GM08714 (cell line): Measurements from ENCODE around the gene PFDN1.

Experiments
- H3K4me3 ChIP-seq: fragments of 200-500 bp; sonication (Bioruptor generic); 2 replicates; pipeline ENCODE4 v1.5.1; 2014; ENCODE audit warnings: mild to moderate bottlenecking, low read length, inconsistent platforms
- ZNF274 ChIP-seq: IDR thresholded peaks from 2 replicates; pipeline ENCODE4 v1.6.1; 2012; ENCODE audit warnings: mild to moderate bottlenecking, low read depth, low read length

PFDN1 gene

GRCh38 chr5:140236891-140237598 lies 65.9 kb downstream of the PFDN1 start:
- no peak overlapping the region for H3K4me3 ChIP-seq
- no peak for TF ChIP-seq ZNF274

- TF ChIP-seq ZNF274: no peak
- H3K4me3 ChIP-seq: no peak overlapping the region
Observed at GRCh38 chr5:140235791-140236551, 66.9 kb downstream of the PFDN1 start.

GRCh38 chr5:140234377-140234989 lies 68.4 kb downstream of the PFDN1 start:
- H3K4me3 ChIP-seq: no peak overlapping the region
- no peak for TF ChIP-seq ZNF274

GRCh38 chr5:140232731-140233130 lies 70.2 kb downstream of the PFDN1 start:
- no peak for TF ChIP-seq ZNF274
- H3K4me3 ChIP-seq: no peak overlapping the region

- no peak for TF ChIP-seq ZNF274
- H3K4me3 ChIP-seq: no peak overlapping the region
Observed at GRCh38 chr5:140230373-140230772, 72.5 kb downstream of the PFDN1 start.

- H3K4me3 ChIP-seq: no peak overlapping the region
- TF ChIP-seq ZNF274: no peak
Observed at GRCh38 chr5:140228364-140228837, 74.5 kb downstream of the PFDN1 start.

GRCh38 chr5:140227046-140227445 lies 75.9 kb downstream of the PFDN1 start:
- no peak overlapping the region for H3K4me3 ChIP-seq
- TF ChIP-seq ZNF274: no peak

GRCh38 chr5:140225396-140225795 lies 77.5 kb downstream of the PFDN1 start:
- no peak for TF ChIP-seq ZNF274
- H3K4me3 ChIP-seq: no peak overlapping the region

GRCh38 chr5:140224658-140225057 lies 78.2 kb downstream of the PFDN1 start:
- no peak for TF ChIP-seq ZNF274
- H3K4me3 ChIP-seq: no peak overlapping the region

- no peak overlapping the region for H3K4me3 ChIP-seq
- no peak for TF ChIP-seq ZNF274
Observed at GRCh38 chr5:140223567-140223966, 79.3 kb downstream of the PFDN1 start.

GRCh38 chr5:140222416-140222815 lies 80.5 kb downstream of the PFDN1 start:
- no peak overlapping the region for H3K4me3 ChIP-seq
- no peak for TF ChIP-seq ZNF274

- TF ChIP-seq ZNF274: no peak
- H3K4me3 ChIP-seq: no peak overlapping the region
Observed at GRCh38 chr5:140221697-140222223, 81.1 kb downstream of the PFDN1 start.

GRCh38 chr5:140220698-140221064 lies 82.2 kb downstream of the PFDN1 start:
- no peak overlapping the region for H3K4me3 ChIP-seq
- no peak for TF ChIP-seq ZNF274

- no peak for TF ChIP-seq ZNF274
- no peak overlapping the region; the same call in 1 of the 2 replicates for H3K4me3 ChIP-seq
Observed at GRCh38 chr5:140220032-140220697, 82.7 kb downstream of the PFDN1 start.
